Vagina (tissue), 2 donors: ENCODE measurements around the gene GLB1L2.

Experiments used
- CTCF ChIP-seq, 3 experiments: fragments of 450-650 bp in 2 of 3; fragments of 200-600 bp in 1 of 3; sonication (generic) in 1 of 3; IDR thresholded peaks; one replicate each; pipeline ENCODE4 v1.5.1; 2017 to 2019; ENCODE audit warnings: antibody characterized with exemption in 3 of 3, mild to moderate bottlenecking in 2 of 3, moderate library complexity in 2 of 3
- POLR2AphosphoS5 ChIP-seq, 2 donors: sonication (generic); formaldehyde crosslinking; IDR thresholded peaks; one replicate each; pipeline ENCODE4 v1.9.0; 2017; ENCODE audit warnings: antibody characterized with exemption in 2 of 2, mild to moderate bottlenecking in 2 of 2, low read depth in 1 of 2; ENCODE audit not compliant: insufficient read depth in 1 of 2

DNA sequence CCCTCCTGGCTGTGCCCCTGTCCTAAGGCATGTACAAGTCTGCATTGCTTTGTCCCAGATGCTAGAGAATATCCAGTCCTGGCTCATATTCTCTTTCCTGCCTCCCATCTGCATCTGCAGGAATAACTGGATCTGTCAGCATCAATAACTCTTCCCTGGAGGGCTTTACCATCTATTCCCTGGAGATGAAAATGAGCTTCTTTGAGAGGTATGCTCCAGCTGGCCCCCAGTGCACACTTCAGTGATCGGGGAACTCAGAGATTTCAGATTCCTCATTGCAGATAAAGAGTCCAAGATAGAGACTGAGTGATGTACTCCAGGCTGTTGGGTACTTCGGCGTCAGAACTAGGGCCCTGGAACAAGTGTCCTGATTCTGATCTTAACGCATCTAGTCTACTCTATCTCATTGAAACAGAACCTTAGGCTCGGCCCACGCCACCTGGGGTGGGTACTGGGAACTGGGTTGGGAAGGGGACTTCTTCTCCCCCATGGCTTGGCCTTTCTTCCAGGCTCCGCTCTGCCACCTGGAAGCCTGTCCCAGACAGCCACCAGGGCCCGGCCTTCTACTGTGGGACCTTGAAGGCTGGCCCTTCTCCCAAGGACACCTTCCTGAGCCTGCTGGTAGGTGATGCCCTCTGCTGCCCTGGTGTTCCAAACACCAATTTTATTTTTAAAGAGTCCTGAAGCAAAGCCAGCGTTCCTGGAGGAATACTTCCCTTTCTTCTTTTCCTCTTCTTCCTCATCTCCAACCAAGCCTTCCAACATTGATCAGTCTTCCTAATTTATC is 17.8 kb upstream of the GLB1L2 start:
- no peak for TF ChIP-seq CTCF (IDR thresholded peaks at IDR 0.05)
- TF ChIP-seq POLR2AphosphoS5 (IDR thresholded peaks at IDR 0.05; ENCODE audit: insufficient read depth in 1 of 2, low read depth in 1 of 2) = no peak
